ENCODE data around the gene ULK2.

DNA sequence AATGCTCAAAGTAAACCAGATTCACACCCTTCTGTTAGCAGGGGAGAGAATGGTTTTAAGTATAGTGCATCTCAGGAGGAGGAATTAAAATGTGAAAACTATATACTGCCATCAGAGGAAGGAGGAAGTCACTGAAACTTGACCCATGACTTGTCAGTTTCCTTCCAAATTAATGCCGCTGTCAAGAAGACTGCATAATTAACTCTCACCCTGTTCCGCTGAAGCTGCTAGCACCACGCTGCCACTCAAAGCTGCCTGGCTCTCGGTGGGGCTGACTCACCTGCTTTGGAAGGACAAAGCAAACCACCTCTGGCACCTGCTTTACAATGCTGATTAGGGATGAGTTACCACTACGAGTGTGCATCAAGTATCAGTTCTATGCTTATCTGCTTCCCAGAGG is 37.8 kb upstream of the ULK2 start:
- TF ChIP-seq FOXM1 (IDR thresholded peaks at IDR 0.05; ENCODE audit: borderline replicate concordance, low read depth) (no peak), TAF1 (IDR thresholded peaks at IDR 0.05; ENCODE audit: low read depth) (no peak), EP300 (IDR thresholded peaks at IDR 0.05; ENCODE audit: borderline replicate concordance) (no peak), CREB1 (IDR thresholded peaks at IDR 0.05; ENCODE audit: low read depth) (no peak), CEBPB (IDR thresholded peaks at IDR 0.05) (no peak)
- TF ChIP-seq, protein P1, sequence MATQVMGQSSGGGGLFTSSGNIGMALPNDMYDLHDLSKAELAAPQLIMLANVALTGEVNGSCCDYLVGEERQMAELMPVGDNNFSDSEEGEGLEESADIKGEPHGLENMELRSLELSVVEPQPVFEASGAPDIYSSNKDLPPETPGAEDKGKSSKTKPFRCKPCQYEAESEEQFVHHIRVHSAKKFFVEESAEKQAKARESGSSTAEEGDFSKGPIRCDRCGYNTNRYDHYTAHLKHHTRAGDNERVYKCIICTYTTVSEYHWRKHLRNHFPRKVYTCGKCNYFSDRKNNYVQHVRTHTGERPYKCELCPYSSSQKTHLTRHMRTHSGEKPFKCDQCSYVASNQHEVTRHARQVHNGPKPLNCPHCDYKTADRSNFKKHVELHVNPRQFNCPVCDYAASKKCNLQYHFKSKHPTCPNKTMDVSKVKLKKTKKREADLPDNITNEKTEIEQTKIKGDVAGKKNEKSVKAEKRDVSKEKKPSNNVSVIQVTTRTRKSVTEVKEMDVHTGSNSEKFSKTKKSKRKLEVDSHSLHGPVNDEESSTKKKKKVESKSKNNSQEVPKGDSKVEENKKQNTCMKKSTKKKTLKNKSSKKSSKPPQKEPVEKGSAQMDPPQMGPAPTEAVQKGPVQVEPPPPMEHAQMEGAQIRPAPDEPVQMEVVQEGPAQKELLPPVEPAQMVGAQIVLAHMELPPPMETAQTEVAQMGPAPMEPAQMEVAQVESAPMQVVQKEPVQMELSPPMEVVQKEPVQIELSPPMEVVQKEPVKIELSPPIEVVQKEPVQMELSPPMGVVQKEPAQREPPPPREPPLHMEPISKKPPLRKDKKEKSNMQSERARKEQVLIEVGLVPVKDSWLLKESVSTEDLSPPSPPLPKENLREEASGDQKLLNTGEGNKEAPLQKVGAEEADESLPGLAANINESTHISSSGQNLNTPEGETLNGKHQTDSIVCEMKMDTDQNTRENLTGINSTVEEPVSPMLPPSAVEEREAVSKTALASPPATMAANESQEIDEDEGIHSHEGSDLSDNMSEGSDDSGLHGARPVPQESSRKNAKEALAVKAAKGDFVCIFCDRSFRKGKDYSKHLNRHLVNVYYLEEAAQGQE (IDR thresholded peaks at IDR 0.05; ENCODE audit: low read depth), result no peak
- TF ChIP-seq, protein P2, sequence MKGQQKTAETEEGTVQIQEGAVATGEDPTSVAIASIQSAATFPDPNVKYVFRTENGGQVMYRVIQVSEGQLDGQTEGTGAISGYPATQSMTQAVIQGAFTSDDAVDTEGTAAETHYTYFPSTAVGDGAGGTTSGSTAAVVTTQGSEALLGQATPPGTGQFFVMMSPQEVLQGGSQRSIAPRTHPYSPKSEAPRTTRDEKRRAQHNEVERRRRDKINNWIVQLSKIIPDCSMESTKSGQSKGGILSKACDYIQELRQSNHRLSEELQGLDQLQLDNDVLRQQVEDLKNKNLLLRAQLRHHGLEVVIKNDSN (IDR thresholded peaks at IDR 0.05), result no peak

Data from Ishikawa (cell line).